ENCODE results near the gene TRIM49. TPM values are rescaled to one million over a fixed set of nuclear protein-coding genes. Genes with fewer than 3 reads are reported as not detected.

The TRIM49 gene
- total RNA-seq, 2 experiments from 2014 or later, result not detected

Other genes starting within 250 kb of the TRIM49 start
- gene TRIM77, start 98.3 kb downstream of the TRIM49 start, total RNA-seq, result not detected
- gene TRIM64B, start 69.9 kb upstream of the TRIM49 start, total RNA-seq, result not detected
- gene TRIM49D1, start 113.7 kb upstream of the TRIM49 start, total RNA-seq, result not detected
- gene TRIM49D2, start 115.5 kb upstream of the TRIM49 start, total RNA-seq, result not detected
- gene TRIM64, start 157.5 kb upstream of the TRIM49 start, total RNA-seq, result not detected
- gene TRIM49C, start 222.5 kb upstream of the TRIM49 start, total RNA-seq, result not detected

Data from CD8-positive, alpha-beta T cell (primary cell).